IgD-negative memory B cell (primary cell): Measurements from ENCODE around the gene ST8SIA4. TPM values are rescaled to one million over a fixed set of nuclear protein-coding genes. Genes with fewer than 3 reads are reported as not detected.
"Not testable (repeated sequence)": the region's sequence is repeated elsewhere in the genome, so short reads cannot be mapped to it uniquely, and the experiment has no call there.

Experiments used
- H3K27ac Mint-ChIP-seq, 3 donors: one replicate each; pipeline ENCODE4 v1.8.0; 2020 to 2022; ENCODE audit warnings: mild to moderate bottlenecking in 3 of 3, mixed read lengths in 3 of 3, moderate library complexity in 1 of 3
- H3K27me3 Mint-ChIP-seq: one replicate; pipeline ENCODE4 v1.8.0; 2021; ENCODE audit warnings: mixed read lengths
- H3K36me3 Mint-ChIP-seq: one replicate; pipeline ENCODE4 v1.8.0; 2020; ENCODE audit warnings: mild to moderate bottlenecking, mixed read lengths
- H3K4me1 Mint-ChIP-seq, 3 donors: one replicate each; pipeline ENCODE4 v1.8.0; 2020 to 2022; ENCODE audit warnings: mixed read lengths in 3 of 3, mild to moderate bottlenecking in 1 of 3
- H3K4me3 Mint-ChIP-seq, 4 donors: one replicate each; pipeline ENCODE4 v1.8.0; 2020 to 2022; ENCODE audit warnings: mild to moderate bottlenecking in 4 of 4, mixed read lengths in 4 of 4, moderate library complexity in 3 of 4
- H3K9me3 Mint-ChIP-seq, 3 donors: one replicate each; pipeline ENCODE4 v1.8.0; 2020 to 2021; ENCODE audit warnings: mixed read lengths in 3 of 3, mild to moderate bottlenecking in 1 of 3
- polyA plus RNA-seq: library from polyadenylated mRNA; unstranded; fragments of 300-500 nt; fragmentation: Illumina TruSeq; gene quantifications from one replicate; pipeline ENCODE4 v1.2.3, GENCODE V29; 2021

Gene ST8SIA4
- polyA plus RNA-seq, 1 donor from 2014 or later, result 24.2 TPM

DNA sequence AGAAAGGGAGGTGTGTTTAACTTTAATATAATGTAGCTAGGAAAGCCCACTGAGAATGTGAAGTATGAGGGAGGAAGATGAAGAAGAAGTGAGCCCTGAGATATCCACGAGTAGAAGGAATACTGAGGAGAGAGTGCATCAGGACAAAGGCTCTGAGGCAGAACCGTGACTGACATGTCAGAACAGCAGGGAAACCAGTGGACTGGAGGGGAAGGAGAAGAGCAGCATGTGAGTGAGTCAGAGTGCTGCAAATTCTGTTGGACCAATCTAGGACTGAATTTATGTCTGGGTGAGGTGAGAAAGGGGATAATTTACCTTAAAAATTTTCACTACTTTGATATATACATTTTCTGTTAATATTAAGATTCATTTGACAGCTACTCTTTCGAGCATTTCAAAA is 110.3 kb downstream of the ST8SIA4 start:
- Mint-ChIP-seq H3K4me1 (peaks cover 5 to 9% (median 6%) of the 10 kb centered on the region in 3 donors), H3K27ac (no peak overlapping the region), H3K36me3 (no peaks in the 10 kb centered on the region), H3K9me3 (peaks cover 7% of the 10 kb centered on the region in 3 donors), H3K27me3 (no peaks in the 10 kb centered on the region), H3K4me3 (no peak overlapping the region)

- H3K36me3 Mint-ChIP-seq, result no peaks in the 10 kb centered on the region
- no peak overlapping the region for H3K4me3 Mint-ChIP-seq
- H3K9me3 Mint-ChIP-seq, result peaks cover 7 to 8% (median 7%) of the 10 kb centered on the region in 3 donors
- no peaks in the 10 kb centered on the region for H3K27me3 Mint-ChIP-seq
- H3K27ac Mint-ChIP-seq, result no peak overlapping the region
- H3K4me1 Mint-ChIP-seq, result peaks cover 6 to 13% (median 12%) of the 10 kb centered on the region in 3 donors
Observed at GRCh38 chr5:100791391-100791790, 111.7 kb downstream of the ST8SIA4 start.

- H3K4me1 Mint-ChIP-seq, result peaks cover 6 to 13% (median 12%) of the 10 kb centered on the region in 3 donors
- no peak overlapping the region for H3K27ac Mint-ChIP-seq
- peaks cover 7 to 8% (median 7%) of the 10 kb centered on the region in 3 donors for H3K9me3 Mint-ChIP-seq
- H3K27me3 Mint-ChIP-seq, result no peaks in the 10 kb centered on the region
- no peaks in the 10 kb centered on the region for H3K36me3 Mint-ChIP-seq
- H3K4me3 Mint-ChIP-seq, result no peak overlapping the region
Observed at GRCh38 chr5:100790951-100791350, 112.1 kb downstream of the ST8SIA4 start.

DNA sequence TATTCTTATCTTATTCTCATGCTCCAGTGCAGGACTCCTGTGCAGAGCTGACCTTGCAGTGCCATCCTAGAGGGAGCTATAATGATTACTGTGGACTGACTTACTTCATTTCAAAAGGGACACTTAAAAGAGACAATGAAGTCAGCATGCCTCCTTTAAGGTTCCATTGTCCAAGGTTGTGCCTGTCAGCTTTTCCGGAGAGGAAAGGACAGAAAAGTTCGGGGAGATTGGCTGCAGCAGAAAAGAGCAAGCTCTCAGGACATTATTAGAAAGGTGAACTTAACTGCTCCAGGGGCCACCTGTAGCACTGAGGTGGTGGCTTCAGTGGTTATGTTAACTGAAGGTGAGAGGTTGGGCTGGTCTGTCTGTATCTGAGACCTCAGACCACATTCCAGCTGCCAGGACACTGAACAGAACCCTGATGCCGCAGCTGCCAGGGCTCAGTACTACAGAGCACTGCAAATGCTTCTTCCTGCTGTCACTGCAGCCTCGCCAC is 112.9 kb downstream of the ST8SIA4 start:
- Mint-ChIP-seq H3K4me1 (peaks cover 6 to 13% (median 12%) of the 10 kb centered on the region in 3 donors), H3K27ac (no peak overlapping the region), H3K27me3 (no peaks in the 10 kb centered on the region), H3K4me3 (peak overlapping the region in 1 of 4 donors; percentile 17), H3K36me3 (no peaks in the 10 kb centered on the region), H3K9me3 (peaks cover 1 to 8% (median 5%) of the 10 kb centered on the region in 3 donors)

GRCh38 chr5:100789694-100790093 is 113.4 kb downstream of the ST8SIA4 start:
- H3K4me3 Mint-ChIP-seq, result no peak overlapping the region
- H3K9me3 Mint-ChIP-seq, result peaks cover 0 to 8% (median 5%) of the 10 kb centered on the region in 3 donors
- peaks cover 6 to 13% (median 12%) of the 10 kb centered on the region in 3 donors for H3K4me1 Mint-ChIP-seq
- H3K36me3 Mint-ChIP-seq, result no peaks in the 10 kb centered on the region
- no peaks in the 10 kb centered on the region for H3K27me3 Mint-ChIP-seq
- H3K27ac Mint-ChIP-seq, result no peak overlapping the region

DNA sequence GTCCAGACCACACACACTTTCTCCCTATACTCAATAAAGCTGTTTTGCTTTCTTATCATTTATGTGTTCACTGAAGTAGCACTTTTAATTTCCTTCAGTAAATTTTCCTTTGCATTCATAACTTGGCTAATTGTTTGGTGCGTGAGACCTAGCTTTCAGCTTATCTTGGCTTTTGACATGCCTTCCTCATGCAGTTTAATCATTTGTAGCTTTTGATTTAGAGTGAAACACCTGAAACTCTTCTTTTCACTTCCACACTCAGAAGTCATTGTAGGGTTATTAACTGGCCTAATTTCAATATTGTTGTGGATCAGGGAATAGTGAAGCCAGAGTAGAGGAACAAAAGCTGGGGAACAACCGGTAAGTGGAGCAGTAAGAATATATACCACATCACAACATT is 114.7 kb downstream of the ST8SIA4 start:
- peaks cover 5% of the 10 kb centered on the region for H3K36me3 Mint-ChIP-seq
- no peaks in the 10 kb centered on the region for H3K27me3 Mint-ChIP-seq
- no peak overlapping the region for H3K27ac Mint-ChIP-seq
- no peak overlapping the region for H3K4me3 Mint-ChIP-seq
- H3K4me1 Mint-ChIP-seq, result peaks cover 16 to 24% (median 20%) of the 10 kb centered on the region in 3 donors
- peaks cover 0 to 8% (median 3%) of the 10 kb centered on the region in 3 donors for H3K9me3 Mint-ChIP-seq

GRCh38 chr5:100787648-100788047 is 115.4 kb downstream of the ST8SIA4 start:
- Mint-ChIP-seq H3K9me3 (peaks cover 0 to 3% (median 2%) of the 10 kb centered on the region in 3 donors), H3K27me3 (no peaks in the 10 kb centered on the region), H3K36me3 (peaks cover 5% of the 10 kb centered on the region), H3K27ac (no peak overlapping the region), H3K4me1 (peaks cover 16 to 25% (median 20%) of the 10 kb centered on the region in 3 donors), H3K4me3 (peak overlapping the region in 1 of 4 donors; percentile 31)

GRCh38 chr5:100785536-100785935 is 117.5 kb downstream of the ST8SIA4 start:
- H3K27ac Mint-ChIP-seq, H3K27me3 Mint-ChIP-seq, H3K36me3 Mint-ChIP-seq, H3K9me3 Mint-ChIP-seq, H3K4me3 Mint-ChIP-seq: not testable (repeated sequence)
- peaks cover 19 to 33% (median 23%) of the 10 kb centered on the region in 3 donors for H3K4me1 Mint-ChIP-seq

GRCh38 chr5:100780376-100780870 is 122.7 kb downstream of the ST8SIA4 start:
- Mint-ChIP-seq H3K4me3 (peak overlapping the region; percentile 46 to 92 (median 80)), H3K27ac (peak overlapping the region; percentile 37 to 96 (median 83)), H3K9me3 (no peaks in the 10 kb centered on the region), H3K36me3 (peaks cover 5% of the 10 kb centered on the region), H3K27me3 (no peaks in the 10 kb centered on the region), H3K4me1 (peaks cover 38 to 56% (median 44%) of the 10 kb centered on the region in 3 donors)

GRCh38 chr5:100779669-100780375 is 123.3 kb downstream of the ST8SIA4 start:
- H3K36me3 Mint-ChIP-seq, result peaks cover 5% of the 10 kb centered on the region
- peaks cover 39 to 61% (median 45%) of the 10 kb centered on the region in 3 donors for H3K4me1 Mint-ChIP-seq
- peak overlapping the region; percentile 37 to 96 (median 83) for H3K27ac Mint-ChIP-seq
- H3K9me3 Mint-ChIP-seq, result no peaks in the 10 kb centered on the region
- peak overlapping the region; percentile 46 to 92 (median 80) for H3K4me3 Mint-ChIP-seq
- no peaks in the 10 kb centered on the region for H3K27me3 Mint-ChIP-seq

- no peaks in the 10 kb centered on the region for H3K36me3 Mint-ChIP-seq
- peaks cover 31 to 48% (median 35%) of the 10 kb centered on the region in 3 donors for H3K4me1 Mint-ChIP-seq
- no peaks in the 10 kb centered on the region for H3K27me3 Mint-ChIP-seq
- H3K9me3 Mint-ChIP-seq, result no peaks in the 10 kb centered on the region
- peak overlapping the region; percentile 1 to 83 (median 32) for H3K4me3 Mint-ChIP-seq
- H3K27ac Mint-ChIP-seq, result peak overlapping the region; percentile 4 to 73 (median 7)
Observed at GRCh38 chr5:100777680-100778300, 125.3 kb downstream of the ST8SIA4 start.

DNA sequence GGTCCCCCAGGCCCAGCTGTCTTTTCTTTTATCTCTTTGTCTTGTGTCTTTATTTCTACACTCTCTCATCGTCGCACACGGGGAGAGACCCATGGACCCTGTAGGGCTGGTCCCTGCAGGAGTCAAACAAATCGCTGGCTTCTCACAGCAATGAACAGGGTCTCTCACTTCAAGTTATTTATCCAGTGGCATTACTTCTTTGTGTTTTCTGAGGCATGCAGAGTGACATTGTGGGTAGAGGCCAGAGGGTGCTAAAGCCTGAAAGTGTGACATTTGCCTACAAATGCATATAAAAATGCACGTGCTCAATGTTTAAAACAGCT is 127.6 kb downstream of the ST8SIA4 start:
- Mint-ChIP-seq H3K9me3 (no peaks in the 10 kb centered on the region), H3K27ac (no peak overlapping the region), H3K36me3 (no peaks in the 10 kb centered on the region), H3K4me3 (peak overlapping the region in 3 of 4 donors; percentile 30 to 73 (median 43)), H3K4me1 (peaks cover 27 to 41% (median 31%) of the 10 kb centered on the region in 3 donors), H3K27me3 (no peaks in the 10 kb centered on the region)

GRCh38 chr5:100772548-100772947 is 130.5 kb downstream of the ST8SIA4 start:
- H3K4me1 Mint-ChIP-seq, result peaks cover 7 to 17% (median 10%) of the 10 kb centered on the region in 3 donors
- H3K4me3 Mint-ChIP-seq, result no peak overlapping the region
- H3K27ac Mint-ChIP-seq, result no peak overlapping the region
- H3K36me3 Mint-ChIP-seq, result no peaks in the 10 kb centered on the region
- H3K9me3 Mint-ChIP-seq, result no peaks in the 10 kb centered on the region
- no peaks in the 10 kb centered on the region for H3K27me3 Mint-ChIP-seq

DNA sequence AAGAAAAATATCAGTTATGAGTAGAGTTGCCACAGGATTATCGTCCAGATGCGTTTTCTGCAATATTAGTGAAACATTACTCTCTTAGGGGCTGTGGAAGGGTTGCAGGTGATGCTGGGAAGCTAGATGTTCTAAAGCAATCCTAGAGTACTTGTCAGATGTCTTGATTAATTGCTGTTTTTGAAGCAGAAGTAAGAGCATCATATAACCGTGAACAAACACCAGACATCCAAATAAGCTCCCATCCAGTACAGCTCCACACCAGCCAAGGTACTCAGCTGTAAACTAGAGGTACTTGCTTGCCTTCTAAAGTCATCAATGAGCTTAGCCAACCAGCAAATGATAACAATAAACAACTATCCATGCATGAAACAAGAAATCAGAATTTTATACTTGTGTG is 131.1 kb downstream of the ST8SIA4 start:
- Mint-ChIP-seq H3K4me3 (no peak overlapping the region), H3K9me3 (no peaks in the 10 kb centered on the region), H3K27ac (no peak overlapping the region), H3K36me3 (no peaks in the 10 kb centered on the region), H3K4me1 (peaks cover 5 to 15% (median 8%) of the 10 kb centered on the region in 3 donors), H3K27me3 (no peaks in the 10 kb centered on the region)

DNA sequence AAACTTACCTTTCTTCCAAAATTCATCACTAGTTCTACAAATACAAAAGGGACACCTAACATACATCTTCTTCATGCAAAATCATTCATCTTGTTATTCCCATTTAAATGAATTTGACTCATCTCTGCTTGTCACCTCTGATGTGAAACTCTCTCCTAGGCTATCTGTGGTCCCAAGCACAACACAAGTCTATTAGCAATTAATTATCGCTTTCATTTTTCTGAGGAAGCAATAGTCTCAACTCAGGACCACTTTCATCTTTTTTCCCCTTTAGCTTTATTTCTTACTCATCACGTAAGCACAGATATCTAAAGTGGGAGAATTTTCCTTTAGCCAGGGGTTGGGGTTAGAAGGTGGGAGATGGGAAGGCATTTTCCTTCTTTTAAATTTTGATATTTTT is 131.9 kb downstream of the ST8SIA4 start:
- H3K27ac Mint-ChIP-seq, result no peak overlapping the region
- H3K27me3 Mint-ChIP-seq, result no peaks in the 10 kb centered on the region
- H3K9me3 Mint-ChIP-seq, result no peaks in the 10 kb centered on the region
- peaks cover 5 to 10% (median 5%) of the 10 kb centered on the region in 3 donors for H3K4me1 Mint-ChIP-seq
- no peak overlapping the region for H3K4me3 Mint-ChIP-seq
- no peaks in the 10 kb centered on the region for H3K36me3 Mint-ChIP-seq
